Measurements from ENCODE around the gene STX4.
A peak's percentile ranks its signal among the peaks of the same experiment; 100 is the strongest.

STX4 gene

GRCh38 chr16:31077024-31077423 is 43.7 kb downstream of the STX4 start:
- TF ChIP-seq, protein P1, sequence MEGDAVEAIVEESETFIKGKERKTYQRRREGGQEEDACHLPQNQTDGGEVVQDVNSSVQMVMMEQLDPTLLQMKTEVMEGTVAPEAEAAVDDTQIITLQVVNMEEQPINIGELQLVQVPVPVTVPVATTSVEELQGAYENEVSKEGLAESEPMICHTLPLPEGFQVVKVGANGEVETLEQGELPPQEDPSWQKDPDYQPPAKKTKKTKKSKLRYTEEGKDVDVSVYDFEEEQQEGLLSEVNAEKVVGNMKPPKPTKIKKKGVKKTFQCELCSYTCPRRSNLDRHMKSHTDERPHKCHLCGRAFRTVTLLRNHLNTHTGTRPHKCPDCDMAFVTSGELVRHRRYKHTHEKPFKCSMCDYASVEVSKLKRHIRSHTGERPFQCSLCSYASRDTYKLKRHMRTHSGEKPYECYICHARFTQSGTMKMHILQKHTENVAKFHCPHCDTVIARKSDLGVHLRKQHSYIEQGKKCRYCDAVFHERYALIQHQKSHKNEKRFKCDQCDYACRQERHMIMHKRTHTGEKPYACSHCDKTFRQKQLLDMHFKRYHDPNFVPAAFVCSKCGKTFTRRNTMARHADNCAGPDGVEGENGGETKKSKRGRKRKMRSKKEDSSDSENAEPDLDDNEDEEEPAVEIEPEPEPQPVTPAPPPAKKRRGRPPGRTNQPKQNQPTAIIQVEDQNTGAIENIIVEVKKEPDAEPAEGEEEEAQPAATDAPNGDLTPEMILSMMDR (conservative IDR thresholded peaks at IDR 0.05; ENCODE audit: low read depth): no peak
- POLR2A ChIA-PET (ENCODE audit: low non-redundant PET): no interaction called here
- CTCF ChIA-PET: interaction anchor here (0.7 to 1.4 kb wide), 2 partner anchors 92 to 118 kb away, joined by 3 to 5 read pairs; partner anchors contain the start of gene HSD3B7
- no peak for DNase-seq (ENCODE audit: low spot score)
- H3K27ac ChIP-seq: no peak overlapping the region

DNA sequence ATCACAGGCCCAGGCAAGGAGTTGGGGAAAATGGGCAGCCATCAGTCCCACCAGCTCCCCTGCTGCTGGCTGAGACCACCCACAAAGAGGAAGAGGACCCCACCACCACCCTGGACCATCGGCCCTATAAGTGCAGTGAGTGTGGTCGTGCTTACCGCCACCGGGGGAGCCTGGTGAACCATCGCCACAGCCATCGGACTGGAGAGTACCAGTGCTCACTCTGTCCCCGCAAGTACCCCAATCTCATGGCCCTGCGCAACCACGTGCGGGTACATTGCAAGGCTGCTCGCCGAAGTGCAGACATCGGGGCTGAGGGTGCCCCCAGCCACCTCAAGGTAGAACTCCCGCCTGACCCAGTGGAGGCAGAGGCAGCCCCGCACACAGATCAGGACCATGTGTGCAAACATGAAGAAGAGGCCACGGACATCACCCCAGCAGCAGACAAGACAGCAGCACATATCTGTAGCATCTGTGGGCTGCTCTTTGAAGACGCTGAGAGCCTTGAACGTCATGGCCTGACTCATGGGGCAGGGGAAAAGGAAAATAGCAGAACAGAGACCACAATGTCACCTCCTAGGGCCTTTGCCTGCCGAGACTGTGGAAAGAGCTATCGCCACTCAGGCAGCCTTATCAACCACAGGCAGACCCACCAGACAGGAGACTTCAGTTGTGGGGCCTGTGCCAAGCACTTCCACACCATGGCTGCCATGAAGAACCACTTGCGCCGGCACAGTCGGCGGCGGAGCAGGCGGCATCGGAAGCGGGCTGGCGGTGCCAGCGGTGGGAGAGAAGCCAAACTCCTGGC is 44.4 kb downstream of the STX4 start:
- TF ChIP-seq, protein P1 (conservative IDR thresholded peaks at IDR 0.05; ENCODE audit: low read depth): no peak
- ChIA-PET POLR2A (ENCODE audit: low non-redundant PET) (no interaction called here), CTCF (interaction anchor here (0.6 to 1.4 kb wide), 3 partner anchors 42 to 93 kb away, joined by 4 to 5 read pairs (median 4); partner anchors contain the start of gene HSD3B7)
- no peak for DNase-seq (ENCODE audit: low spot score)
- no peak overlapping the region for H3K27ac ChIP-seq

GRCh38 chr16:31078597-31079341 is 45.4 kb downstream of the STX4 start:
- POLR2A ChIA-PET (ENCODE audit: low non-redundant PET): no interaction called here
- 0 out of 2 replicates have a peak overlapping the region, but pooled peaks have one; percentile 1 for H3K27ac ChIP-seq
- no peak for DNase-seq (ENCODE audit: low spot score)
- TF ChIP-seq, protein P1 (conservative IDR thresholded peaks at IDR 0.05; ENCODE audit: low read depth): no peak
- CTCF ChIA-PET: interaction anchor here (0.6 kb wide), 1 partner anchor 41 kb away, joined by 4 read pairs; no protein-coding TSS in a partner anchor

GRCh38 chr16:31079342-31079944 is 46.1 kb downstream of the STX4 start:
- TF ChIP-seq, protein P1 (conservative IDR thresholded peaks at IDR 0.05; ENCODE audit: low read depth): no peak
- H3K27ac ChIP-seq: 0 out of 2 replicates have a peak overlapping the region, but pooled peaks have one; percentile 1
- DNase-seq (ENCODE audit: low spot score): no peak
- CTCF ChIA-PET: no interaction called here
- POLR2A ChIA-PET (ENCODE audit: low non-redundant PET): no interaction called here

DNA sequence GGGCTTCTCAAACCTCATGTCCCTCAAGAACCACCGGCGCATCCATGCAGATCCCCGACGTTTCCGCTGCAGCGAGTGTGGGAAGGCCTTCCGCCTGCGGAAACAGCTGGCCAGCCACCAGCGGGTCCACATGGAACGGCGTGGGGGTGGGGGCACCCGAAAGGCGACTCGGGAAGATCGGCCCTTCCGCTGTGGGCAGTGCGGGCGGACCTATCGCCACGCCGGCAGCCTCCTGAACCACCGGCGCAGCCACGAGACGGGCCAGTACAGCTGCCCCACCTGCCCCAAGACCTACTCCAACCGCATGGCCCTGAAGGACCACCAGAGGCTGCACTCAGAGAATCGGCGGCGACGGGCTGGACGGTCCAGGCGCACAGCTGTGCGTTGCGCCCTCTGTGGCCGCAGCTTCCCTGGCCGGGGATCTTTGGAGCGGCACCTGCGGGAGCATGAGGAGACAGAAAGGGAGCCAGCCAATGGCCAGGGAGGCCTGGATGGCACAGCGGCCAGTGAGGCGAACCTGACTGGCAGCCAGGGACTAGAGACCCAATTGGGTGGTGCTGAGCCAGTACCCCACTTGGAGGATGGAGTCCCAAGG is 46.8 kb downstream of the STX4 start:
- CTCF ChIA-PET: no interaction called here
- POLR2A ChIA-PET (ENCODE audit: low non-redundant PET): no interaction called here
- peak overlapping the region; percentile 67 for H3K27ac ChIP-seq
- TF ChIP-seq, protein P1 (conservative IDR thresholded peaks at IDR 0.05; ENCODE audit: low read depth): no peak
- DNase-seq (ENCODE audit: low spot score): no peak

Data from RWPE1 (cell line).